AG04449 (cell line): ENCODE measurements around the gene ARMH3.

ENCODE experiments used
- CTCF ChIA-PET: fragments of 350-600 bp; formaldehyde crosslinking; extraction: SDS; loops from one replicate; lab custom pipeline; 2021; ENCODE audit warnings: antibody characterized with exemption; lab: Yijun Ruan, JAX
- POLR2A ChIA-PET: fragments of 400-600, 350-600 bp; formaldehyde crosslinking; extraction: SDS; loops from one replicate; lab custom pipeline; 2020; ENCODE audit warnings: antibody characterized with exemption, inconsistent platforms; lab: Yijun Ruan, JAX
- DNase-seq: peaks from one replicate; pipeline ENCODE4 v3.0.0-alpha.2; 2010; ENCODE audit warnings: low read depth, low spot score
- H3K4me3 ChIP-seq: 2 replicates; pipeline ENCODE4 v1.5.1; 2011; ENCODE audit warnings: low read depth, mild to moderate bottlenecking, control low read depth, low read length
- CTCF ChIP-seq: IDR thresholded peaks from one replicate; pipeline ENCODE4 v1.5.1; 2011; ENCODE audit warnings: mild to moderate bottlenecking, moderate library complexity, low read length, control low read depth, inconsistent platforms; ENCODE audit not compliant: insufficient read depth; ENCODE audit errors: missing control alignments

The ARMH3 gene

GRCh38 chr10:101950213-101950612 is 105.8 kb downstream of the ARMH3 start:
- H3K4me3 ChIP-seq = no peak overlapping the region
- DNase-seq = no peak
- TF ChIP-seq CTCF = no peak
- ChIA-PET POLR2A (no interaction called here), CTCF (interaction anchor here (3.1 kb wide), 1 partner anchor 110 kb away, joined by 16 read pairs; no protein-coding TSS in a partner anchor)

GRCh38 chr10:101941871-101942270 is 114.1 kb downstream of the ARMH3 start:
- H3K4me3 ChIP-seq = no peak overlapping the region
- no peak for TF ChIP-seq CTCF
- no peak for DNase-seq
- POLR2A ChIA-PET = no interaction called here
- CTCF ChIA-PET = interaction anchor here (0.6 to 1.9 kb wide), 12 partner anchors 12 to 728 kb away, joined by 3 to 7 read pairs (median 4); no protein-coding TSS in a partner anchor

GRCh38 chr10:101940916-101941315 is 115.1 kb downstream of the ARMH3 start:
- ChIA-PET POLR2A (no interaction called here), CTCF (interaction anchor here (0.6 to 2.2 kb wide), 11 partner anchors 13 to 100 kb away, joined by 3 to 7 read pairs (median 4); no protein-coding TSS in a partner anchor)
- no peak for DNase-seq
- TF ChIP-seq CTCF = no peak
- H3K4me3 ChIP-seq = no peak overlapping the region

- ChIA-PET POLR2A (interaction anchor here (0.7 to 1.0 kb wide), 2 partner anchors 21 to 56 kb away, joined by 3 to 4 read pairs; no protein-coding TSS in a partner anchor), CTCF (interaction anchor here (1.0 to 2.2 kb wide), 4 partner anchors 49 to 104 kb away, joined by 3 to 6 read pairs (median 4); no protein-coding TSS in a partner anchor)
- H3K4me3 ChIP-seq = no peak overlapping the region
- DNase-seq = no peak
- no peak for TF ChIP-seq CTCF
Observed at GRCh38 chr10:101939729-101940128, 116.2 kb downstream of the ARMH3 start.

- TF ChIP-seq CTCF = no peak
- CTCF ChIA-PET = interaction anchor here (1.0 to 2.2 kb wide), 5 partner anchors 48 to 103 kb away, joined by 3 to 6 read pairs (median 4); no protein-coding TSS in a partner anchor
- DNase-seq = peak; percentile 85
- no peak overlapping the region for H3K4me3 ChIP-seq
- POLR2A ChIA-PET = interaction anchor here (0.6 to 1.0 kb wide), 3 partner anchors 18 to 57 kb away, joined by 3 to 4 read pairs (median 3); no protein-coding TSS in a partner anchor
Observed at GRCh38 chr10:101939008-101939648, 116.8 kb downstream of the ARMH3 start.
